ACC112 (cell line): Measurements from ENCODE around the gene SECTM1.
"Not testable (repeated sequence)": the region's sequence is repeated elsewhere in the genome, so short reads cannot be mapped to it uniquely, and the experiment has no call there.

ENCODE experiments used
- H2AFZ ChIP-seq: fragments of 200-600 bp; sonication (generic); one replicate; pipeline ENCODE4 v1.6.0; 2017; ENCODE audit warnings: antibody characterized with exemption, low read length; ENCODE audit not compliant: unreplicated experiment
- H3K27ac ChIP-seq: fragments of 200-600 bp; sonication (generic); 2 replicates; pipeline ENCODE4 v1.5.1; 2014; ENCODE audit warnings: low read depth, mild to moderate bottlenecking, antibody characterized with exemption, low read length, moderate library complexity
- H3K27me3 ChIP-seq: fragments of 200-600 bp; sonication (generic); 2 replicates; pipeline ENCODE4 v1.6.1; 2014; ENCODE audit warnings: mild to moderate bottlenecking, antibody characterized with exemption, low read length, moderate library complexity, mixed read lengths; ENCODE audit not compliant: insufficient read depth
- H3K36me3 ChIP-seq: fragments of 200-600 bp; sonication (generic); 2 replicates; pipeline ENCODE4 v1.6.1; 2016; ENCODE audit warnings: mild to moderate bottlenecking, antibody characterized with exemption, low read length, moderate library complexity, mixed read lengths; ENCODE audit not compliant: insufficient read depth
- H3K4me1 ChIP-seq: fragments of 200-600 bp; sonication (generic); one replicate; pipeline ENCODE4 v1.6.1; 2016; ENCODE audit warnings: low read length, mixed read lengths; ENCODE audit not compliant: insufficient read depth, unreplicated experiment, control insufficient read depth
- H3K4me3 ChIP-seq: fragments of 200-600 bp; sonication (generic); 2 replicates; pipeline ENCODE4 v1.5.1; 2014; ENCODE audit warnings: mild to moderate bottlenecking, low read depth, low read length
- H3K79me2 ChIP-seq: fragments of 200-600 bp; sonication (generic); one replicate; pipeline ENCODE4 v1.6.0; 2016; ENCODE audit warnings: low read length; ENCODE audit not compliant: control insufficient read depth, unreplicated experiment, insufficient read depth

Gene SECTM1

DNA sequence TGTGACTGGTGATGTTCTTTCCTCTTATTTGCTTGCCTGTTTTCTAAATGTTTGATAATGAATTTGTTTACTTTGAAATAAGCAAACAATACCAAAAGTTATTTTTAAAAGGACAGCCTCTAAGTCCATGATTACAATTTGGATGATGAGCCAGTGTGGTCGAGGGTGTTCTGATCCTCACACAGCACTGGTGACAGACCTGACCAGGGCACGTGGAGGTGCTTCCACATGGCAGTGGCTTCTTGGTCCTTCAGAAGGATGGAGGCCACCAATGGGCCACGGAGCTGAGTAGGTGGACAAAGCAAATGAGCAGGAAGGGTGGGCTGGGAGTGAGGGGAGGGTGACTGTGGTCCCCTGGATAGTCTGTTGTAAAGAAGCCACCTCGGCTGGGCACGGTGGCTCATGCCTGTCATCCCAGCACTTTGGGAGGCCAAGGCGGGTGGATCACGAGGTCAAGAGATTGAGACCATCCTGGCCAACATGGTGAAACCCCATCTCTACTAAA, 21.3 kb upstream of the SECTM1 start:
- H3K4me3 ChIP-seq, result no peak overlapping the region
- H3K27ac ChIP-seq, result no peak overlapping the region
- no peaks in the 10 kb centered on the region for H3K79me2 ChIP-seq
- H2AFZ ChIP-seq, result no peak overlapping the region
- H3K4me1 ChIP-seq, result peaks cover 15% of the 10 kb centered on the region
- no peaks in the 10 kb centered on the region for H3K27me3 ChIP-seq
- no peaks in the 10 kb centered on the region for H3K36me3 ChIP-seq

DNA sequence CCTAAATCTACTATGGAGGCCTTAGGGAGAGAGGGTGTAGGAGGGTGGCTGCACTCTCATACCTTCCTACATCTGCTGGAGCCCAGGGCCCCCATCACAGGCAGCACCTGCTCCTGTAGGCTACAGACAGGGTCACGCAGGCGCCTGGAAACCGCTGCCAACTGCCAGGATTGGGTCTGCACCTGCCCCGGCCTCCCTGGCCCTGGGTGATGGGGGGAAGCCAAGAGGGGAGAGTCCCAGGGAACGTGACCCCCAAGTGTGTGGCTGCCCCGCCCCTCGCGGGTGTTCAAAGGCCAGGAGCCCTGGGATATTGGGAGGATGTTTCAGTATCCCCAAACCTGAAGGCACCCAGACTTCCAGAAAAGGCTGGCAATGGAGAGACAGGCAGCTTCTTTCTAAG, 19.9 kb upstream of the SECTM1 start:
- Histone ChIP-seq H3K4me1 (peaks cover 13% of the 10 kb centered on the region), H3K4me3 (no peak overlapping the region), H3K79me2 (no peaks in the 10 kb centered on the region), H2AFZ (no peak overlapping the region), H3K27ac (no peak overlapping the region), H3K27me3 (no peaks in the 10 kb centered on the region), H3K36me3 (no peaks in the 10 kb centered on the region)

DNA sequence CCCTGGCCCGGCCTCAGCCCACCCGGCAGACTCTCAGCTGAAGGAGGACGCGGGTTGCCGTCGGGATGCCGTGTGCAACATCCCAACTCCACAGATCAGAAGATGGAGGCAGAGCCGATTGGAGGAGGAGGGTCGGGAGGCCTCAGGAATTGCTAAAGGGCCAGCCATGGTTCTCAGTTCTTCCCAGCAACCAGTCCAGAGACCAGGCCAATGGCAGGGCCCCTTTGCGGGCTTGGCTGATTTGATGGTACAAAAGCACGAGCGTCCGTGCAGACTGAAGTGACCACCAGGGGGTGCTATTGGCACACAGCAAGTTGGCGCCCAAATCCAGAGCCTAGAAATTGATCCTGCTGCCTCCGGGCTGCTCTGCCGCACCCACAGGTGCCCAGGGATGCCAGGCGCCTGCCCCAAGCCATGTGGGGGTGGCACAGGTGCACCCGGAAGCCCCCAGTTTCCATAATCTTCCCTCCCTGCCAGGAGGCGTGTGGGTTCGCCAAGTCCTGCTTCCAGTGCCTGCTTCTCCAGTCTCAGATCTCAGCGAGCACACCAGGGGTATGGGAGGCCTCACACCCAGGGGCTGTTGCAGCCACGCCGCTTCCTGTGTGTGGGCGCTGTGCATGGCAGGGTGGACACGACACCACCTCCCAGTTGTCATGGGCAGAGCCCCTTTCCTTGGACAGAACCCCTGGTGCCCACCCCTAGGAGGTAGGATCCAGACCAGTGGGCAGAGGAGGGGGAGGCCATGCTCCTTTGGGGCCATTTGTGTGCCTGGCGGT, 18.3 kb upstream of the SECTM1 start:
- Histone ChIP-seq H3K27ac (no peak overlapping the region), H3K4me3 (no peak overlapping the region), H3K79me2 (no peaks in the 10 kb centered on the region), H2AFZ (no peak overlapping the region), H3K36me3 (no peaks in the 10 kb centered on the region), H3K27me3 (no peaks in the 10 kb centered on the region), H3K4me1 (peaks cover 13% of the 10 kb centered on the region)

DNA sequence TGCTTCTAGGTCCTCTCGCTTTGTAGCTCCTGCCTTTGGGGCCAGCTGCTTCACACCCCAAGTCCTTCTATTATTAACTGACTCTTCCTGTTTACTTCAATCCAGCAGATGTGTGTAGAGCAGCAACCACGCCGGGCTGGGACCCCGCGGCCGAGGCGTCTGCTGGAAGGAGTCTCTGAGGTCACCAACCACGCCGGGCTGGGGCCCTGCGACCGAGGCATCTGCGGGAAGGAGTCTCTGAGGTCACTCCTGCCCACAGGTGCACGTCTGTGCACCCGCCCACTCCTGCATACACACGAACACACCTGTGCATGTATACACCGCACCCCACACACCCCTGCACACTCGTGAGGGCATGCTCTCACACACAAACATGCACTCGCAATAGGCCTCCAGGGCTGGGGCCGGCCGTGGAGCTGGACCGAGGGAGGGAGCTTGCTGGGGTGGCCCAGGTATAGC, 17.7 kb upstream of the SECTM1 start:
- Histone ChIP-seq H2AFZ (no peak overlapping the region), H3K36me3 (no peaks in the 10 kb centered on the region), H3K4me3 (no peak overlapping the region), H3K79me2 (no peaks in the 10 kb centered on the region), H3K4me1 (peaks cover 11% of the 10 kb centered on the region), H3K27ac (no peak overlapping the region), H3K27me3 (no peaks in the 10 kb centered on the region)

DNA sequence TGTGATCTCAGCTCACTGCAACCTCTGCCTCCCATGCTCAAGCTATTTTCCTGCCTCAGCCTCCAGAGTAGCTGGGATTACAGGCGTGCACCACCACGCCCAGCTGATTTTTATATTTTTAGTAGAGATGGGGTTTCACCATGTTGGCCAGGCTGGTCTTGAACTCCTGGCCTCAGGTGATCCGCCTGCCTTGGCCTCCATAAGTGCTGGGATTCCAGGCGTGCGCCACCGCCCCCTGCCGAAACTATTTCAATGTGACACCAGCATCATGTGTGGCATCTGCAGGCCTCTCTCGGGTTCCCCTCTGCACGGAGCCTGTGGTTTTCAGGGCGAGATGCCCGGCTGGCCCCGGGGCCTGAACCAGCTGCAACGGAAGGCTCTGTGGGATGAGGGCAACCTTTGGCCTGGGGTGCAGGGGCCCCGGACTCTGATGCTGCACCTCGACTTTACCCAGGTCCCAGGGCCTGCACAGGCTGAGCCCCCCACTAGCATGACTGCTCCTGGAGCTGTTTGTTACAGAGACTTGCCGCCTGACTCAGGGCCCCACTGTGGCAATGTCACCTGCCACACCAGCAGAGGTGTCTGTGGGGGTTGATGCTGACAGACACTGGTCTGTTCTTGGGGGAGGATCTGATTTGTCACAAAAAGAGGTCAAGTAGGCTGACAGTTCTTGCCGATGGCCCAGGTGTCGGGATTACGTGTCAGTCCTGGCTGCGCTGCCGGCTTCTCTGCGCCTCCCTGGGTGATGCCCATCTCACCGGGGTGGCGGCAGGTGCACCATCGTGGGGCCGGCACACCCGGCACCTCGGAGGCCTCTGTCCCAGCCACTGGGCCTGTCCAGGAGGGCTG, 16.8 kb upstream of the SECTM1 start:
- Histone ChIP-seq H3K4me3 (no peak overlapping the region), H3K4me1 (peaks cover 3% of the 10 kb centered on the region), H3K36me3 (no peaks in the 10 kb centered on the region), H3K27ac (no peak overlapping the region), H3K79me2 (no peaks in the 10 kb centered on the region), H3K27me3 (no peaks in the 10 kb centered on the region), H2AFZ (no peak overlapping the region)

DNA sequence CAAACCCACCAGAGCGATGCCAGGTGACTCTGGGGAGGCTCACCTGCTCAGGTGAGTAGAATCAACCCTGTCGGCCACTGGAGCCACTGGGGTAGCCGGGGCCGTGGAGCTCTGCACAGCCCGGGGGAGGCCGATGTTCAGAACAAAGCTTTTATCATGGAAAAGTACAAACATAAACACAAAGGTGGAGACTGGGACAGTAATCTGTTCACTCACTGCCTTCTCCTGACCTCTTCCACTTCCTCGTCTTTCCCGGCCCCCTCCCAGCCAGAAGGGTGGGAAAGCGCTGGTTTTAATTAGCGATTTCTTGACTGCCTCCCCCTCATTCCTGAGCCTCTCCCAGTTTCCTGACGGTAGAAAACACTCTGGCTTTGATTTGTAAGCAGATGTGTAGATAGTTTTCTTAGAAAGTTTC, 15.7 kb upstream of the SECTM1 start:
- Histone ChIP-seq H3K27me3 (no peaks in the 10 kb centered on the region), H2AFZ (peak overlapping the region; percentile 50), H3K36me3 (no peaks in the 10 kb centered on the region), H3K4me1 (peaks cover 3% of the 10 kb centered on the region), H3K4me3 (no peak overlapping the region), H3K27ac (no peak overlapping the region), H3K79me2 (no peaks in the 10 kb centered on the region)

DNA sequence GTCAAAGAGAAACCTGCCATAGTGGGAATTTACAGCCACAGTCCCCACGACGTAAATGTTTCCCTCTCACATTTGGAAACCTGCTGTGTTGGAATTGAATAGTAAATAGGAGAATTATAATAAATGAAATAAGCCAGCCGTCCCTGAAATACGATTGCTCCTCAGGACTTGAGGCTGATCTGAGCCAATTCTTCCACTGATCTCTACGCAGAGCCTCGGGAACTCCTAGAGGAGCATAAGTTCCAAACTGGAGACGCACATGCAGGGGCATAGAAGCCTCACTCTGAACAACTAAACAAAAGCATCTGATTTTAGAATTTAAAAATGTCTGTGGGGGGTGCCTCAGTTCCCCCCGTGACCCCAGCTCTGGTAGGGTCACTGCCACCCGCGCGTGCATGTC, 15.3 kb upstream of the SECTM1 start:
- Histone ChIP-seq H3K36me3 (no peaks in the 10 kb centered on the region), H2AFZ (peak overlapping the region; percentile 50), H3K4me1 (peaks cover 3% of the 10 kb centered on the region)

DNA sequence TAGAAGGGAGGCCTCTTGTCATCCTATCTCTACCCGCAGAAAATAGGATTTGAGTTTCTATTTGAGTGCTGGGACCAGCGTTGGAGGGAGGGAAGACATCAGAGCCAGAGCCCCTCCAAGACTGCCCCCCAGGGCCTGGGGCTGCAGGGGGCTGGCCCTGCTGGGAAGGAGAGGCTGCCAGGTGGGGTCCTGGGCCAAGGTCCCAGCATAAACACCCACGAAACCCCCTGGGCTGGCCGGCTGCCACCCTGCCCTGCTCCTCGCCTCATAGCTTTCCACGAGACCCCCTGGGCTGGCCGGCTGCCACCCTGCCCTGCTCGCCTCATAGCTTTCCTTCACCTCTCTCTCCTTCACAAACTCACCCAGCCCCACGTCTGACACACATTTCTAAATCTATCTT, 14.9 kb upstream of the SECTM1 start:
- Histone ChIP-seq H3K36me3 (no peaks in the 10 kb centered on the region), H3K27ac (no peak overlapping the region), H3K27me3 (no peaks in the 10 kb centered on the region), H3K4me3 (no peak overlapping the region), H3K4me1 (peaks cover 3% of the 10 kb centered on the region), H3K79me2 (no peaks in the 10 kb centered on the region), H2AFZ (no peak overlapping the region)

More for the DNA sequence above, 15.3 kb upstream of the SECTM1 start:
- no peaks in the 10 kb centered on the region for H3K27me3 ChIP-seq
- no peak overlapping the region for H3K4me3 ChIP-seq
- H3K27ac ChIP-seq, result no peak overlapping the region
- no peaks in the 10 kb centered on the region for H3K79me2 ChIP-seq

DNA sequence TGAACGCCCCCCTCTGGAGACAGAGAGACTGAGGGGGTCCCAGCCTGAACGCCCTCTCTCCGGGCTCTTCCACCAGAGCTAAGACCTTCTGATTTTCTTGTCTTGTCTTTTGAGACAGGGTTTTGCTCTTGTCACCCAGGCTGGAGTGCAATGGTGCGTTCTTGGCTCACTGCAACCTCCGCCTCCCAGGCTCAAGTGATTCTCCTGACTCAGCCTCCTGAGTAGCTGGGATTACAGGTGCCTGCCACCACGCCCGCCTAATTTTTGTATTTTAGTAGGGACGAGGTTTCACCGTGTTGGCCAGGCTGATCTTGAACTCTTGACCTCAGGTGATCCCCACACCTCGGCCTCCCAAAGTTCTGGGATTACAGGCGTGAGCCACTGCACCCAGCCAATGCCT, 14.4 kb upstream of the SECTM1 start:
- not testable (repeated sequence) for H3K27ac ChIP-seq, H3K36me3 ChIP-seq, H3K4me3 ChIP-seq, H2AFZ ChIP-seq, H3K27me3 ChIP-seq, H3K4me1 ChIP-seq, H3K79me2 ChIP-seq

DNA sequence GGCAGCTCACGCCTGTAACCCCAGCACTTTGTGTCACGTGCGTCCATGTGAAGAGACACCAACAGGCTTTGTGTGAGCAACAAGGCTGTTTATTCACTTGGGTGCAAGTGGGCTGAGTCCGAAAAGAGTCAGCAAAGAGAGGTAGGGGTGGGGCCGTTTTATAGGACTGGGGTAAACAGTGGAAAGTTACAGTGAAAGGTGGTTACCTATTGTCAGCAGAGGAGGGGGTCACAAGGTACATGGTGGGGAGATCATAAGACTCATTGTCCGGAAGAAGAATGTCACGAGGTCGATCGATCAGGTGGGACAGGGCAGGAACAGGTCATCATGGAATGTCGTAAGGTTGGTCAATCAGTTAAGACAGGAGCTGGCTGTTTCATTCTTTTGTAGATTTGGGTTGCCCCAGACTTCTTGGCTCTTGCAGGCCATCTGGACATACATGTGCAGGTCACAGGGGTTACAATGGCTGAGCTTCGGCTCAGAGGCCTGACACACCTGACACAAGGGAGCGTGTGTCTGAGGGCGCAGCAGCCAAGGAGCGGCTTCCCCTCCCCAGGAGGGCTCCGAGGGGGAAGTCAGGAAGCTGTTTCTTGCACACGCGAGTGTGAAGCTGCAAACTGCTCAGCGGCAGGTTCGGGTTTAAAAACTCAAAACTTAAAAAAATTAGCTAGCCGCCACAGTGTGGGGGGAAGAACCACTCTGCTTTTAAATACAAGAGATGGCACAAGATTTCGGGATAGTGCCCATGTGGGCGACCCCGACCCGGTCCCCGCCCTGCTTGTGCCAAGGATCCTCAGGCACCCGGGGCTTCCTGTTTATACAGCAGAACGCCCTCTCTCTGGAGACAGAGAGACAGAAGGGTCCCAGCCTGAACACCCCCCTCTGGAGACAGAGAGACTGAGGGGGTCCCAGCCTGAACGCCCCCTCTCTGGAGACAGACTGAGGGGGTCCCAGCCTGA, 13.1 kb upstream of the SECTM1 start:
- Histone ChIP-seq H3K27me3 (no peaks in the 10 kb centered on the region), H3K4me3 (no peak overlapping the region), H3K27ac (no peak overlapping the region), H3K36me3 (no peaks in the 10 kb centered on the region), H3K79me2 (no peaks in the 10 kb centered on the region), H2AFZ (no peak overlapping the region), H3K4me1 (peaks cover 3% of the 10 kb centered on the region)
